HFF-Myc (cell line): ENCODE data around the gene GAS6.

ENCODE experiments used
- DNase-seq: peaks from one replicate; pipeline ENCODE4 v3.0.0-alpha.2; 2011; ENCODE audit warnings: low read depth; ENCODE audit errors: extremely low read depth
- H3K4me3 ChIP-seq: replicated peaks from 2 replicates; pipeline ENCODE4 v1.5.1; 2011; ENCODE audit warnings: low read depth, mild to moderate bottlenecking, control low read depth, low read length
- CTCF ChIP-seq: IDR thresholded peaks from 2 replicates; pipeline ENCODE4 v1.5.1; 2012; ENCODE audit warnings: mild to moderate bottlenecking, low read depth, low read length, control low read depth; ENCODE audit errors: missing control alignments

The GAS6 gene

GRCh38 chr13:113877149-113877990, 13.5 kb upstream of the GAS6 start:
- H3K4me3 ChIP-seq: no peak overlapping the region
- DNase-seq: no peak
- no peak for TF ChIP-seq CTCF

GRCh38 chr13:113876346-113877148, 12.7 kb upstream of the GAS6 start:
- no peak for TF ChIP-seq CTCF
- no peak for DNase-seq
- H3K4me3 ChIP-seq: no peak overlapping the region

- TF ChIP-seq CTCF: no peak
- H3K4me3 ChIP-seq: no peak overlapping the region
- no peak for DNase-seq
Observed at GRCh38 chr13:113875837-113876281, 12.0 kb upstream of the GAS6 start.

GRCh38 chr13:113875429-113875815, 11.5 kb upstream of the GAS6 start:
- no peak for DNase-seq
- no peak for TF ChIP-seq CTCF
- no peak overlapping the region for H3K4me3 ChIP-seq

- no peak for TF ChIP-seq CTCF
- no peak overlapping the region for H3K4me3 ChIP-seq
- DNase-seq: no peak
Observed at GRCh38 chr13:113874579-113875428, 10.9 kb upstream of the GAS6 start.

- no peak for TF ChIP-seq CTCF
- no peak for DNase-seq
- no peak overlapping the region for H3K4me3 ChIP-seq
Observed at GRCh38 chr13:113874177-113874576, 10.3 kb upstream of the GAS6 start.
